CD14-positive monocyte (primary cell): ENCODE data around the gene NAGS. TPM values are rescaled to one million over a fixed set of nuclear protein-coding genes. Genes with fewer than 3 reads are reported as not detected.

Experiments used
- DNase-seq, 3 donors: peaks; one replicate each; pipeline ENCODE4 v3.0.0-alpha.2; 2011 to 2022
- H2AFZ ChIP-seq: 2 replicates; pipeline ENCODE4 v1.6.0; 2012; ENCODE audit warnings: mild to moderate bottlenecking, low read depth, low read length, inconsistent platforms; ENCODE audit not compliant: insufficient read depth, poor library complexity, severe bottlenecking
- H3K27ac ChIP-seq, 2 donors: 1 replicate in 1 of 2; 2 replicates in 1 of 2; pipeline ENCODE4 v1.5.1; 2012 to 2013; ENCODE audit warnings: low read length in 2 of 2, control low read depth in 1 of 2, inconsistent platforms in 1 of 2, low read depth in 1 of 2, mild to moderate bottlenecking in 1 of 2
- H3K27me3 ChIP-seq, 2 donors: one replicate each; pipeline versions ENCODE4 v1.6.0 to v1.6.1; 2011 to 2013; ENCODE audit warnings: low read length in 2 of 2; ENCODE audit not compliant: control insufficient read depth in 2 of 2, insufficient read depth in 2 of 2
- H3K36me3 ChIP-seq, 2 donors: replicated peaks in 1 of 2; 1 replicate in 1 of 2; 2 replicates in 1 of 2; pipeline versions ENCODE4 v1.5.1 to v1.6.1; 2012 to 2013; ENCODE audit warnings: low read length in 2 of 2, control low read depth in 1 of 2, inconsistent platforms in 1 of 2, mild to moderate bottlenecking in 1 of 2; ENCODE audit not compliant: insufficient read depth in 2 of 2, control insufficient read depth in 1 of 2
- H3K4me1 ChIP-seq, 2 donors: 1 replicate in 1 of 2; 2 replicates in 1 of 2; pipeline versions ENCODE4 v1.5.1 to v1.6.1; 2012 to 2013; ENCODE audit warnings: low read length in 2 of 2, control low read depth in 1 of 2, inconsistent platforms in 1 of 2, mild to moderate bottlenecking in 1 of 2, moderate library complexity in 1 of 2; ENCODE audit not compliant: insufficient read depth in 2 of 2, control insufficient read depth in 1 of 2
- H3K4me2 ChIP-seq: replicated peaks from 2 replicates; pipeline ENCODE3; 2012; ENCODE audit warnings: low read length, moderate library complexity, mild to moderate bottlenecking; ENCODE audit not compliant: poor library complexity, severe bottlenecking; ENCODE audit errors: extremely low read depth
- H3K4me3 ChIP-seq, 3 experiments: fragments of 200-600 bp in 1 of 3; sonication (generic) in 1 of 3; replicated peaks in 1 of 3; 1 replicate in 2 of 3; 2 replicates in 1 of 3; pipeline ENCODE4 v1.5.1; 2011 to 2013; ENCODE audit warnings: low read length in 3 of 3, mild to moderate bottlenecking in 3 of 3, control low read depth in 2 of 3, low read depth in 2 of 3, inconsistent platforms in 1 of 3, moderate library complexity in 1 of 3
- H3K79me2 ChIP-seq: 2 replicates; pipeline ENCODE4 v1.6.0; 2012; ENCODE audit warnings: mild to moderate bottlenecking, control low read depth, inconsistent platforms, low read length, moderate library complexity; ENCODE audit not compliant: insufficient read depth
- H3K9ac ChIP-seq: 2 replicates; pipeline ENCODE4 v1.6.0; 2017; ENCODE audit warnings: low read length, mild to moderate bottlenecking; ENCODE audit not compliant: insufficient read depth, poor library complexity, severe bottlenecking
- H3K9me3 ChIP-seq, 2 donors: replicated peaks in 1 of 2; 1 replicate in 1 of 2; 2 replicates in 1 of 2; pipeline versions ENCODE4 v1.5.1 to v1.6.1; 2012 to 2013; ENCODE audit warnings: low read length in 2 of 2, control low read depth in 1 of 2; ENCODE audit not compliant: control insufficient read depth in 1 of 2, insufficient read depth in 1 of 2
- H4K20me1 ChIP-seq: 2 replicates; pipeline ENCODE4 v1.6.0; 2012; ENCODE audit warnings: mild to moderate bottlenecking, low read length, control low read depth, moderate library complexity; ENCODE audit not compliant: insufficient read depth
- H3K27ac Mint-ChIP-seq, 7 donors: one replicate each; pipeline ENCODE4 v1.8.0; 2020; ENCODE audit warnings: mild to moderate bottlenecking in 7 of 7, mixed read lengths in 7 of 7, moderate library complexity in 6 of 7, inconsistent platforms in 2 of 7
- H3K27me3 Mint-ChIP-seq, 3 donors: one replicate each; pipeline ENCODE4 v1.8.0; 2021 to 2022; ENCODE audit warnings: low read depth in 3 of 3, mild to moderate bottlenecking in 3 of 3, mixed read lengths in 3 of 3, moderate library complexity in 3 of 3, inconsistent platforms in 1 of 3
- H3K36me3 Mint-ChIP-seq, 2 donors: one replicate each; pipeline ENCODE4 v1.8.0; 2020; ENCODE audit warnings: mixed read lengths in 2 of 2, inconsistent platforms in 1 of 2, mild to moderate bottlenecking in 1 of 2
- H3K4me1 Mint-ChIP-seq: one replicate; pipeline ENCODE4 v1.8.0; 2020; ENCODE audit warnings: mild to moderate bottlenecking, mixed read lengths
- H3K4me3 Mint-ChIP-seq, 2 donors: one replicate each; pipeline ENCODE4 v1.8.0; 2020; ENCODE audit warnings: mild to moderate bottlenecking in 2 of 2, mixed read lengths in 2 of 2, moderate library complexity in 1 of 2
- H3K9me3 Mint-ChIP-seq, 7 donors: one replicate each; pipeline ENCODE4 v1.8.0; 2020 to 2022; ENCODE audit warnings: mixed read lengths in 7 of 7, mild to moderate bottlenecking in 6 of 7, moderate library complexity in 6 of 7, inconsistent platforms in 2 of 7
- CTCF ChIP-seq: fragments of 200-600 bp; IDR thresholded peaks from one replicate; pipeline ENCODE4 v1.8.0; 2022; ENCODE audit warnings: antibody characterized with exemption, mild to moderate bottlenecking
- WGBS: methylation state at CpG from one replicate; pipeline ENCODE4 v1.1.5; 2013; ENCODE audit warnings: missing lambda C conversion rate; ENCODE audit not compliant: insufficient coverage; 5-methylcytosine and 5-hydroxymethylcytosine counted together
- intact Hi-C, 2 donors: fragments of 100-400 bp; cut with micrococcal nuclease; formaldehyde crosslinking; loops; one replicate each; pipeline versions ENCODE4 v1.15.0 to v1.15.1; 2023
- polyA plus RNA-seq, 3 donors: library from polyadenylated mRNA; depleted of rRNA in 1 of 3; unstranded in 2 of 3; stranded (reverse) in 1 of 3; fragments of 300-500 nt in 2 of 3; fragments of >200 nt in 1 of 3; fragmentation: Illumina TruSeq in 2 of 3; gene quantifications; 1 replicate in 2 of 3; 2 replicates in 1 of 3; pipeline ENCODE4 v1.2.3, GENCODE V29; 2012 to 2021

The NAGS gene
- polyA plus RNA-seq, 3 donors, result 0.65 to 0.93 (median 0.84) TPM

- H3K27me3 Mint-ChIP-seq, result peaks cover 0 to 2% (median 0%) of the 10 kb centered on the region in 3 donors
- intact Hi-C loops, result no loop called here
- no peak overlapping the region for H3K4me3 Mint-ChIP-seq
- TF ChIP-seq CTCF, result no peak
- no peak overlapping the region for H3K9ac ChIP-seq
- 94% methylated on average over 4 of the region's 5 CpGs for WGBS
- H3K27me3 ChIP-seq, result no peaks in the 10 kb centered on the region
- H3K4me2 ChIP-seq, result no peak overlapping the region
- H3K4me1 Mint-ChIP-seq, result no peaks in the 10 kb centered on the region
- no peak overlapping the region for H3K4me3 ChIP-seq
- H2AFZ ChIP-seq, result no peak overlapping the region
- no peaks in the 10 kb centered on the region for H4K20me1 ChIP-seq
- peaks cover 46 to 53% of the 10 kb centered on the region in 2 donors for H3K36me3 Mint-ChIP-seq
- H3K9me3 Mint-ChIP-seq, result peaks cover 0 to 1% (median 0%) of the 10 kb centered on the region in 7 donors
- H3K27ac ChIP-seq, result no peak overlapping the region
- H3K27ac Mint-ChIP-seq, result peak overlapping the region in 2 of 7 donors; percentile 21 to 22
- H3K4me1 ChIP-seq, result peaks cover 0 to 6% of the 10 kb centered on the region in 2 donors
- H3K36me3 ChIP-seq, result peaks cover 22 to 63% of the 10 kb centered on the region in 2 donors
- no peak for DNase-seq
- no peaks in the 10 kb centered on the region for H3K79me2 ChIP-seq
- no peaks in the 10 kb centered on the region for H3K9me3 ChIP-seq
Measured at GRCh38 chr17:44029736-44030135, 25.3 kb downstream of the NAGS start.

- intact Hi-C loops, result no loop called here
- no peak overlapping the region for H3K4me2 ChIP-seq
- 100% methylated on average over 1 of the region's 3 CpGs for WGBS
- H3K4me1 ChIP-seq, result peaks cover 0 to 6% of the 10 kb centered on the region in 2 donors
- no peak for DNase-seq
- H3K27ac ChIP-seq, result no peak overlapping the region
- peaks cover 0 to 1% (median 0%) of the 10 kb centered on the region in 7 donors for H3K9me3 Mint-ChIP-seq
- H3K9me3 ChIP-seq, result no peaks in the 10 kb centered on the region
- H2AFZ ChIP-seq, result no peak overlapping the region
- H3K79me2 ChIP-seq, result no peaks in the 10 kb centered on the region
- no peak overlapping the region for H3K9ac ChIP-seq
- H3K27me3 ChIP-seq, result no peaks in the 10 kb centered on the region
- H3K4me1 Mint-ChIP-seq, result no peaks in the 10 kb centered on the region
- peaks cover 0 to 2% (median 0%) of the 10 kb centered on the region in 3 donors for H3K27me3 Mint-ChIP-seq
- no peak overlapping the region for H3K27ac Mint-ChIP-seq
- H3K4me3 ChIP-seq, result no peak overlapping the region
- H3K36me3 Mint-ChIP-seq, result peaks cover 45 to 54% of the 10 kb centered on the region in 2 donors
- peaks cover 22 to 61% of the 10 kb centered on the region in 2 donors for H3K36me3 ChIP-seq
- H3K4me3 Mint-ChIP-seq, result no peak overlapping the region
- no peaks in the 10 kb centered on the region for H4K20me1 ChIP-seq
- no peak for TF ChIP-seq CTCF
Measured at GRCh38 chr17:44030482-44030881, 26.1 kb downstream of the NAGS start.
